AG09319 (cell line): ENCODE measurements around the gene PRKAG2.

Experiments
- DNase-seq: peaks from one replicate; pipeline ENCODE4 v3.0.0-alpha.2; 2010; ENCODE audit warnings: low read depth; ENCODE audit errors: extremely low read depth
- CTCF ChIP-seq: IDR thresholded peaks from 2 replicates; pipeline ENCODE4 v1.5.1; 2011; ENCODE audit warnings: low read depth, mild to moderate bottlenecking, inconsistent platforms, low read length, moderate library complexity

The PRKAG2 gene

DNA sequence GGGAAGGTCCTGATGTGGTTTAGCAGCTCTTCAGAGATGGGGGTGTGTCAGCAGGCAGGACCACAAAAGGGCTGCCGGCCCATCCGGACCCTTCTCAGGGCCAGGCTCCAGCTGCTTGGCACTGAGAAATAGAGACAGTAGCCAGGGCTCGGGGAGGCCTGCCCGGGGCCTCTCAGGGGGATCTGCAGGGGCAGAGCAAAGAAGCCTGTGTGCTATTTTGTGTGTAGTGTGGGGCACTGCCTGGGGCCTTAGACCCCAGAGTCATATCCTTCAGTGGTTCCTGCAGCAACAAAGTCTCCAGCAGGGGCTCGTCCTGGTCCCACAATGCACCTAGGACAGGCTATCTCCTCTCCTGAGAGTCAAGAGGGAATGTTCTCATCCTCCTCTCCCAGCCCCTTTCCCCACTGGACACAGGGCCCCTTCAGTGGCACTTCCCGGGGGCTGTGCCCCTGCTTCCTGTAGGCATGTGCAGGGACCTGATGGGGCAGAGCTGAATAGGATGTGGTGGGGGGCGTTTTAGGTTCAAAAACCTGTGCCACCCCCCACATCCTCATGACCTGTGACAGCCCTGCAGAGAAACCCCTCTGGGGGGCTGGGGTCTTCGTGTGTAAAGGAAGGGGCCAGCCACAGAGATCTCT is 197.7 kb downstream of the PRKAG2 start:
- no peak for TF ChIP-seq CTCF
- DNase-seq, result no peak

- no peak for TF ChIP-seq CTCF
- DNase-seq, result no peak
These were observed 198.7 kb downstream of the PRKAG2 start for GRCh38 chr7:151678227-151678604.

DNA sequence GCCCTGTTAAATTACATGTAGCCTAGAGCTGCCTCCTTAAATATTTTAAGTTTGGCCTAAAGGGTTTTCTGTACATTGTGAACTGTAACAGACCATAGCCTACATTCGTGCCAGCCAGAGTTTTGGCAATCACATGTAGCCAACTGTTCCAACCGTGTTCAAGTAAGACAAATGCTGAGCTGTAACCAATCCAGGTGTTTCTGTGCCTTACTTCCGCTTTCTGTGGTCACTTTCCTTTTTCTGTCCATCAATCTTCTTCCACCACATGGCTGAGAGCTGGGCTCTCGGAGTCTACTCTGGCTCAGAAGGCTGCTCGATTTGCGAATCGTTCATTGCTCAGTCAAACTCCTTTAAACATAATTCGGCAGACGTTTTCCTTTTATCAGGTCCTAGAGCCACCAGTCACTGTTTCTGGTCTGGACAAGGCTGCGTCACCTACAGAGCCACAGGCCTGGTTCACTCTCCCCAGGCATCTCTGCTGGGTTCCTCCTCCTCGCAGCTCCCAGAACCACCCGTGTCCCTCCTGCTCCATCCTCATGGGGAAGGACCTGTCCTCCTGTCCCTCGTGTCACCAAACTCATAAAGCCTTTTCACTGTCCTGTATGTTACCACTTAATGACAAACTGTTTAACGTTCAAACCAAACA is 199.2 kb downstream of the PRKAG2 start:
- no peak for TF ChIP-seq CTCF
- DNase-seq, result no peak

GRCh38 chr7:151676759-151677158 is 200.2 kb downstream of the PRKAG2 start:
- DNase-seq, result no peak
- TF ChIP-seq CTCF, result no peak

GRCh38 chr7:151675196-151675920 is 201.6 kb downstream of the PRKAG2 start:
- DNase-seq, result no peak
- TF ChIP-seq CTCF, result no peak

- no peak for TF ChIP-seq CTCF
- DNase-seq, result no peak
These were observed 202.6 kb downstream of the PRKAG2 start for GRCh38 chr7:151674161-151674920.
